ENCODE results near the gene ILF3. TPM values are rescaled to one million over a fixed set of nuclear protein-coding genes. Genes with fewer than 3 reads are reported as not detected.
"Not testable (repeated sequence)": the region's sequence is repeated elsewhere in the genome, so short reads cannot be mapped to it uniquely, and the experiment has no call there.

The ILF3 gene
- total and polyA plus RNA-seq, 2 of the 13 experiments (the other 11 are each of a cell fraction or from before 2014, with no cell fraction given), result 120 to 173 TPM

GRCh38 chr19:10670182-10670581, 16.0 kb downstream of the ILF3 start (continued):
- TF ChIP-seq HMGXB4 (CRISPR knock-in tag; IDR thresholded peaks at IDR 0.05; ENCODE audit: borderline replicate concordance in 1 of 2, low read depth in 1 of 2) (no peak), REPIN1 (CRISPR knock-in tag; IDR thresholded peaks at IDR 0.05; ENCODE audit: borderline replicate concordance, low read depth) (no peak), CEBPB (IDR thresholded peaks at IDR 0.05; ENCODE audit: borderline replicate concordance, low read depth, low read length) (no peak)

- ChIA-PET POLR2A (no interaction called here), CTCF (ENCODE audit: low intra/inter-chr PET ratio, low total read pairs) (no interaction called here)
- intact Hi-C loops (cut with micrococcal nuclease; ENCODE audit: unreplicated experiment) (no loop called here), in situ Hi-C loops (cut with HindIII; ENCODE audit: extremely low pct_ligation_motif_present, low pct_unique_long_range_greater_than_20kb) (no loop called here)
- Histone ChIP-seq H3K4me1 (ENCODE audit: insufficient read depth, low read length) (no peaks in the 10 kb centered on the region), H3K9ac (ENCODE audit: insufficient read depth, low read depth, low read length) (no peak overlapping the region), H3K4me3 (replicated peaks in 1 of 3; ENCODE audit: insufficient read depth in 1 of 3, low read depth in 2 of 3, low read length in 3 of 3) (no peak overlapping the region), H3K9me3 (ENCODE audit: low read length) (no peaks in the 10 kb centered on the region), H3K27ac (ENCODE audit: extremely low read length, insufficient read depth, low read length) (no peak overlapping the region), H3K79me2 (ENCODE audit: insufficient read depth, low read length) (peaks cover 79% of the 10 kb centered on the region), H4K20me1 (ENCODE audit: insufficient read depth, low read length) (peaks cover 62% of the 10 kb centered on the region), H3K4me2 (ENCODE audit: low read depth, low read length) (no peak overlapping the region), H3K36me3 (replicated peaks in 1 of 2; ENCODE audit: control insufficient read depth in 1 of 2, insufficient read depth in 2 of 2, low read length in 2 of 2) (peaks cover 20 to 62% of the 10 kb centered on the region in 2 experiments), H2AFZ (ENCODE audit: low read length) (no peak overlapping the region), H3K27me3 (ENCODE audit: control insufficient read depth in 1 of 2, insufficient read depth in 2 of 2, low read length in 2 of 2) (no peaks in the 10 kb centered on the region)
- FAIRE-seq (no peak), DNase-seq (ENCODE audit: low spot score) (no peak), ATAC-seq (no peak; the same call in 2 of the 3 replicates)
- WGBS (ENCODE audit: low lambda C conversion rate), result 96% methylated on average over 16 of the region's 24 CpGs
- peak; percentile 62 for TF ChIP-seq AGO2 (optimal IDR thresholded peaks at IDR 0.05; ENCODE audit: low read depth, low read length)
- TF ChIP-seq, protein P1, sequence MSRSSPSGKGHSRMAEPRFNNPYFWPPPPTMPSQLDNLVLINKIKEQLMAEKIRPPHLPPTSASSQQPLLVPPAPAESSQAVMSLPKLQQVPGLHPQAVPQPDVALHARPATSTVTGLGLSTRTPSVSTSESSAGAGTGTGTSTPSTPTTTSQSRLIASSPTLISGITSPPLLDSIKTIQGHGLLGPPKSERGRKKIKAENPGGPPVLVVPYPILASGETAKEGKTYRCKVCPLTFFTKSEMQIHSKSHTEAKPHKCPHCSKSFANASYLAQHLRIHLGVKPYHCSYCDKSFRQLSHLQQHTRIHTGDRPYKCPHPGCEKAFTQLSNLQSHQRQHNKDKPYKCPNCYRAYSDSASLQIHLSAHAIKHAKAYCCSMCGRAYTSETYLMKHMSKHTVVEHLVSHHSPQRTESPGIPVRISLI (CRISPR knock-in tag; IDR thresholded peaks at IDR 0.05; ENCODE audit: borderline replicate concordance), result no peak
- BruUV-seq (replicated peaks), result TSS peak; percentile 40
These were observed 17.0 kb downstream of the ILF3 start for GRCh38 chr19:10670876-10671804.

DNA sequence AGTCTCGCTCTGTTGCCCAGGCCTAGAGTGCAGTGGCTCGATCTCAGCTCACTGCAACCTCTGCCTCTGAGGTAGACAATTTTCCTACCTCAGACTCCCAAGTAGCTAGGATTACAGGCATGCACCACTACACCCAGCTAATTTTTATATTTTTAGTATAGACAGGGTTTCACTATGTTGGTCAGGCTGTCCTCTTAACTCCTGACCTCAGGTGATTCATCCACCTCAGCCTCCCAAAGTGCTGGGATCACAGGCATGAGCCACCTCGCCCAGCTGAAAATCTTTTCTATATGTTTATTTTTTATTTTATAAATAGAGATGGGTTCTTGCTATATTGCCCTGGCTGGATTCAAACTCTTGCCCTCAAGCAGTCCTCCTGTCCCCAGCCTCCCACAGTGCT, 17.8 kb downstream of the ILF3 start:
- H3K27me3 ChIP-seq (ENCODE audit: control insufficient read depth in 1 of 2, insufficient read depth in 2 of 2, low read length in 2 of 2); H3K4me2 ChIP-seq (ENCODE audit: low read depth, low read length); H3K27ac ChIP-seq (ENCODE audit: extremely low read length, insufficient read depth, low read length); BruUV-seq (replicated peaks); H2AFZ ChIP-seq (ENCODE audit: low read length); H3K4me3 ChIP-seq (replicated peaks in 1 of 3; ENCODE audit: insufficient read depth in 1 of 3, low read depth in 2 of 3, low read length in 3 of 3); H3K9ac ChIP-seq (ENCODE audit: insufficient read depth, low read depth, low read length); ATAC-seq; intact Hi-C loops (cut with micrococcal nuclease; ENCODE audit: unreplicated experiment); in situ Hi-C loops (cut with HindIII; ENCODE audit: extremely low pct_ligation_motif_present, low pct_unique_long_range_greater_than_20kb); H3K9me3 ChIP-seq (ENCODE audit: low read length); H3K4me1 ChIP-seq (ENCODE audit: insufficient read depth, low read length); DNase-seq (ENCODE audit: low spot score); FAIRE-seq; CTCF ChIA-PET (ENCODE audit: low intra/inter-chr PET ratio, low total read pairs): not testable (repeated sequence)
- 99% methylated on average over 3 of the region's 3 CpGs for WGBS (ENCODE audit: low lambda C conversion rate)
- H3K36me3 ChIP-seq (replicated peaks in 1 of 2; ENCODE audit: control insufficient read depth in 1 of 2, insufficient read depth in 2 of 2, low read length in 2 of 2), result peaks cover 23 to 60% of the 10 kb centered on the region in 2 experiments
- POLR2A ChIA-PET, result interaction anchor here (0.6 to 1.1 kb wide), 2 partner anchors 16 to 27 kb away, joined by 4 to 5 read pairs; no protein-coding TSS in a partner anchor
- H3K79me2 ChIP-seq (ENCODE audit: insufficient read depth, low read length), result peaks cover 74% of the 10 kb centered on the region
- H4K20me1 ChIP-seq (ENCODE audit: insufficient read depth, low read length), result peaks cover 54% of the 10 kb centered on the region

Measured in HepG2 (cell line).